HL-60 (cell line): ENCODE measurements around the gene PGC.

ENCODE experiments used
- CTCF ChIP-seq: IDR thresholded peaks from one replicate; pipeline ENCODE4 v1.5.1; 2011; ENCODE audit warnings: low read length, control low read depth, inconsistent platforms; ENCODE audit not compliant: insufficient read depth
- POLR2AphosphoS5 ChIP-seq: IDR thresholded peaks from 2 replicates; pipeline ENCODE4 v1.6.1; 2012; ENCODE audit warnings: low read depth

GRCh38 chr6:41784581-41785171, 37.5 kb upstream of the PGC start:
- TF ChIP-seq POLR2AphosphoS5: no peak
- no peak for TF ChIP-seq CTCF
